Left kidney (tissue), 2 donors: ENCODE data around the gene ENKUR. TPM values are rescaled to one million over a fixed set of nuclear protein-coding genes. Genes with fewer than 3 reads are reported as not detected.
A peak's percentile ranks its signal among the peaks of the same experiment; 100 is the strongest.
"Not testable (repeated sequence)": the region's sequence is repeated elsewhere in the genome, so short reads cannot be mapped to it uniquely, and the experiment has no call there.

Experiments used
- DNase-seq: peaks from one replicate; pipeline ENCODE4 v3.0.0-alpha.2; 2013
- polyA plus RNA-seq: library from polyadenylated mRNA; unstranded; fragments of 120-200 nt; gene quantifications from one replicate; pipeline ENCODE4 v1.2.1, GENCODE V29; 2013; ENCODE audit not compliant: insufficient read length

The ENKUR gene
- polyA plus RNA-seq, 1 donor = 4.1 TPM

DNA sequence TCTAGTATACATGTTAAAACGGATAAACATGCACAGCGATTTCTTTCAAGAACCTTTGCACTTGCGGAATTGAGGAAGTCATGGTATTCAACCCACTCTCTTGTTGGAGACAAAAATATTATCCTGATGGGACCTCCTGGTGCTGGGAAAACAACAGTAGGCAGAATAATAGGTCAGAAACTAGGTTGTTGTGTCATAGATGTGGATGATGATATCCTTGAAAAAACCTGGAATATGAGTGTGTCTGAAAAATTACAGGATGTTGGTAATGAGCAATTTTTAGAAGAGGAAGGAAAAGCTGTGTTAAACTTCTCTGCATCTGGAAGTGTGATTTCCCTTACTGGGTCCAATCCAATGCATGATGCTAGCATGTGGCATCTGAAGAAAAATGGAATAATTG, 7.3 kb upstream of the ENKUR start:
- DNase-seq = no peak

DNA sequence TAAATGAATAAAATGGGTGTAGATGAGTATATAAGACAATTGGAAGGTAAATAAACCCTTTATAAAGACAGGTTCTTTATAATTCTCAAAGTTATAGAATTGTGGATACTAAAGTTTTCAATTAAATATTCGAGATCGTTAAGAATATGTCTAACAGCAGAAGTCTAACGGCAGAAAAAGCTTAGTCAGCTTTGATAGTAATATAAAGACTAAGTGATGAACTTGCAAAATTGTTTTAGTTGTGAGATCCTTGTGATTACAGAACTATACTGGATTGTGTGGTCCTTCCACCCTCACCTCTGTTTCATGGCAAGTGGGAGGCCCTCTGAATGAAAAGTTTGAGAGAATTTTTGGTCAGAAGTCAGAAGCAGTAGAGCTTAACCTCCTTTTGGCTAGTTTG, 2.7 kb upstream of the ENKUR start:
- no peak for DNase-seq

DNA sequence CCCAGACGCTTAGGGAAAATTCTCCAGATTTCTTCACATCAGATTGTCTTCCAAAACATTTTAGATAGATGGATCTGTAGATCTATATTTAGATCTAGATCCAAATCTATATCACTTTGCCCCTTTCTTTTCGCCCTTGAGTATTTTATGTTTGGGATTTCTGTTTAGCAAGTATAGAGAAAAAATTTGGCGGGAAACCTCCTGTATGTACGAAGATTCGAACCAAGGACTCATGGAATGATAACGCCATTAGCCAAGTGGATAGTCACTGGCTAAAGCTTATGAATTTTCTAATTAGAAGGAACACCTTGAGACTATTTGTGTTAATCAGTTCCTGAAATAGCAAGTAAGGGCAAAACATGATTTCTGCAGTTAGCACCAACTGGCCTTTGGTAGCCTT, 1.7 kb upstream of the ENKUR start:
- no peak for DNase-seq

- no peak for DNase-seq
These were observed 1.2 kb upstream of the ENKUR start for GRCh38 chr10:25017154-25017590.

DNA sequence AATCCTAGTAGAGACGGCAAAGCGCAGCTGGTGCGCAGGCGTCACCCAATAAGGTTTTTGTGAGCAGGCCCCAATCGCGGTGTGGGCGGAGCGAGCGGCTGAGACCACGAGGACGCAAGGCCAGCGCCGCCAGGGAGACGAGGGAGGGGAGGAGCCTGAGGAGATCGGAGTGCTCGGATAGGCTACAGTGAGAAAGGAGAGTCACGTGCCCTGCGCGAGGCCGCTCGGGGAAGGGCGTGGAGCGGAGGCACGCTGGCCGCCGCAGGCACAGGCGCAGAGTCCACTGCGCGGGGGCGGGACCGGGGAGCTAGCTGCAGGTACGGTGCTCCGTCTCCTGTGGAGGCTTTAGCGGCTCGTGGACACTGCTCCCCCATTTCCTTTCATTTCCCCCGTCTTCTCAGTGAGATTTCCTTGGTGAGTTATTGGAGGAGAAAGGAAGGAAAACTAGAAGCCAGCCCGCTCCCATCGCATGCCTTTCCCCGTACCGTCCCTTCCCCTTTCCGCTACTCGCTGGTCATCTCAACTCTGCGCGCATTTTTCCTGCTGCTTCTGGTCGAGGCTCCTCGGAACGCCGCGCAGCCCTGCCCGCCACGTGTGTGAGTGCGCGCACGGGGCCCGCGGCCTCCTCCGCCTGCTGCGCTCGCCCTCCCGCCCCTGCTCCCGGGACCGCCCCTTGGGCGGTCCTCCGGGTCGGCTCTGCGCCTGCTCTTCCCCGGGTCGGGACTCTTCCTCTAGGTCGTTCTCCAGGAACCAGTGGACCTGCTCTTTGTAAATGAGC, 607 bp upstream of the ENKUR start, which contains the start of gene THNSL1:
Gene THNSL1, plus strand, starts transcription at position 237 of the 778 bp plus-strand sequence. CDS start 6,612 bp downstream, outside the sequence.
- DNase-seq = peak; percentile 98

DNA sequence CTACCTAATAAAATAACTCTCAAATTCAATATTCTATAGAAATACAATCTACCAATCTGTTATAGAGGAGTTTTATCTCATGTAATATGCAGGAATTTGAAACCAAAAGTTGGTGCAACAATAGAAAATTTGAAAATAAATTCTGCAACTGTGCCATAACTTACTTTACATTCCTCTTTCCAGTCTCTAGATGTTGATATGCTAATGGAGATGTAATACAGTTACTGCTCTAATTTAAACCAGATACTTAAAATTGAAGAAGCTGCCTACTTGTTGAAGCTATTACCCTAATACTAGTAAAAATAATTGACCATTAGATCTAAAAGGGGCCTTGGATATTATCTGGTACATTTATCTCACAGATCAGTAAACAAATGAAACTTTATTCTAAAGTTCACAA, 1.4 kb downstream of the ENKUR start:
- DNase-seq = no peak

DNA sequence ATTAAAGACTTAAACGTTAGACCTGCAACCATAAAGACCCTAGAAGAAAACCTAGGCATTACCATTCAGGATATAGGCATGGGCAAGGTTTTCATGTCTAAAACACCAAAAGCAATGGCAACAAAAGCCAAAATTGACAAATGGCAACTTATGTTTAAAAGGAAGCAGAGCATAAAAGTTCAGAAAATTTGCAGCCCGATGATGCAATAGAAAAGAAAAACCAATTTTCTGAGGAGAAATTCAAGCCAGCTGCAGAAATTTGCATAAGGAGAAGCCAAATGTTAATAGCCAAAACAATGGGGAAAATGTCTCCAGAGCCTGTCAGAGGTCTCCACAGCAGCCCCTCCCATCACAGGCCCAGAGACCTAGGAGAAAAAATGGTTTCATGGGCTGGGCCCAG, 4.4 kb downstream of the ENKUR start:
- not testable (repeated sequence) for DNase-seq

DNA sequence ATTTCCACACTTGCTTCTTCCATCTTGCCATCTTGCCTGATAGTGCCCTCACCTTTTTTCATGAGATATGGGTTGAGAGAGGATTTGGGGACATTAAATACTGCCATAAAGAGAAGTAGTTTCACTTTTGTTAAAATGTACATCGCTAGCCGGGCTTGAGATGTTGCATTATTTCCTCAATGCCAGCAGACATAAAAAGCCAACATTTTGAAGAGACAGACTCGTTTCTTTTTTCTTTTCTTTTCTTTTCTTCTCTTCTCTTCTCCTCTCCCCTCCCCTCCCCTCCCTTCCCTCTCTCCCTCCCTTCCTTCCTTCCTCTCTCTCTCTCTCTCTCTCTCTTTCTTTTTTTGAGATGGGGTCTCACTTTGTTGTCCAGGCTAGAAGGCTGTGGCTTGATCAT, 17.9 kb downstream of the ENKUR start:
- no peak for DNase-seq

DNA sequence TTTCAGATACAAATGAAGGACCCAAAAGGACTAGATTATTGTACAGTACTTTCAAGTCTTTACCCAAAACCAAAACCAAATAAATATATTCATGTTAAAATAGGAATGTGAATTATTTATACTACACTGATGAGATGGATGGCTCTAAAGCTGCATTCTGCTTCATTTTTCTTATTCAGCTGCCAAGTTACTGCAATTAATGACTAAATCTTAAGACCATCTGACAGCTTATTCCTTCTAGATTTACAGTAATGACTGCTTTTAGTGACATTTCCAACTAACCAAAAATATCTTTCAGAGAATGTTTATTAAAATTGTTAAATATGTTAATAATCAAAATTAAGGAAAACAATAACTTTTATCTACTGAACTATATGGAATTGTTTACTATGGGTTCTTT, 20.9 kb downstream of the ENKUR start:
- DNase-seq = no peak

DNA sequence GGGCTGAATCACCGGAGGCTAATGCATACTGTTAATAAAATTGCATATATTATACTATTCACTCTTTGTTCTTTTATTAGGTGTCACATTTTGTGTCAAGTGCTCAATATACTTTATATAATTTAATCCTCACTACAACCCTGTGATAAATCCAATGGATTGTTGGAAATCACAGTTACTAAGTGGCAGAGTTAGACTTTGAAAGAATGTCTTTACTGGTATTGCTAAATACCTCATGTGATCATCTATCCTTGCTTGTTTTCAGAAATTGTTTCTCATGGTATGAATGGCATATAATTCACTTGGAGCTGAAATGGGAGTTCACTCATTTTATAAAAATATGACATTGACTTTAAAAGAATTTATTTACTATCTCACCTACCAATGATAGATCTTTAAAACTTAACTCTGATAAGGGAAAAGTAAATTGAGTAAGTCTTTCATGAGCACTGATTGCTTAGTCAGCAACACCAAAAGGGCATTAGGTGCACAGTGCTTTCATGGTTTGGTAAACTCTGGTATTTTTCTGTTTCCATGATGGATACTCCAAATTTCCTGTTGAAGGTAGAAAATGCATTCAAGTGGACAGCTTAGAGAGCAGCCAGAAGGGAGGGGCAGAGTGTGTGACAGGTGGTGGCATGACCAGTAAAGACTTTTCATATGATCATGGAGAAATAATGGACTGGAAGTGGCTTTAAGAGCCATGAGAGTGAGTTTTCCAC, 22.6 kb downstream of the ENKUR start:
- DNase-seq = no peak

- no peak for DNase-seq
These were observed 23.3 kb downstream of the ENKUR start for GRCh38 chr10:24992512-24993133.

DNA sequence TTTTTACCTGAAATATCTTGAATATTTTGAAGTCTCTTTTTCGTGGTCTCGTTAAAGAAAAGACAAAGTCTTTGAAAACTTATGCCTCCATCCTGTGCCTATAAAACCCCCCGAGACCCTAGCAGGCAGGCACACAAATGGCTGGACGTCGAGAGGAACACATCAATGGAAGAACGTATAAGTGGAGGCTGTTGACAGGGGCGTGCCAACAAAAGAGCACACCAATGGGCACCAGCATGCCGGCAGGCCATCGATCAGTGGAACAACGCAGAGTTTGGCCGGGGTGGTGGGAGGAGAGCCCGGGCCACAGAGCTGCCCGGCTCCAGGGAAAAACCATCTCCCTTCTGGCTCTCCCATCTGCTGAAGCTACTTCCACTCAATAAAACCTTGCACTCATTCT, 24.7 kb downstream of the ENKUR start:
- no peak for DNase-seq

GRCh38 chr10:24989867-24990266, 26.1 kb downstream of the ENKUR start:
- no peak for DNase-seq

GRCh38 chr10:24988831-24989640, 26.9 kb downstream of the ENKUR start:
- no peak for DNase-seq

DNA sequence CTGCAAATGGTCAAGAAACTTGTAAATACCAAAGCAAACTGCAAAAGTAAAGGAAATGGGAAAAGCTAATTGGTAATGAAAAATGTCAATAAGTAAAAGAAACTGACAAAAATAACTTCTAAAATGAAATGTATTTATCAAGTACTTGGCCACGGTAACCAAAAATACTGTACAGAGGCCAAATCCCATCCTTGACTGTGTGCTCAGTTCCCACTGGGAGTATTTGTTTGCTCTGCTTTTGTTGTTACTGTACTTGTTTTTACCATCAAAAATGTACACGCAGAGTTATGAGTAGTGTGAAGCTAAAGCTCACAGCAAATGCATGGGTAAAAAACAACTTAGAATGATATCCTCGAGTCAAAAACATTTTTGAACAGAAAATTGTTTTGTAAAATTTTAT, 31.1 kb downstream of the ENKUR start:
- no peak for DNase-seq

DNA sequence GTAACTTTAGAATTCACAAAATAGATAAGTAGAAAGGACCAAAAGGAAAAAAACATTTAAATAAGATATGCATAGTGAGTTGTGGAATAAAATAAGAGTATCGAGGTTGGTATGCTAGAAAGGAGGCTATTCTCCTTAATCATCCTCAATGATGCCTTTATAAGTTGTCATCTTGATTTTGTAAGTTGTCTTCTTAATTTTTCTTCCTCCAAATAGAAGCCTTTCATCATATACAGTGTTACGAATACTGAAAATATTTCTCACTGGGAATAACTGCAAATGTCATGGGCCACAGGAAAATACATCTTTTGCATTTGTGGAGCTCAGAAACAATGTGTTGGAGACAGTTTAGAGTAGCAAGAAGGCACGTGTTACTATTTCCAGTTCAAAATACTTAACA, 32.0 kb downstream of the ENKUR start:
- DNase-seq = no peak

DNA sequence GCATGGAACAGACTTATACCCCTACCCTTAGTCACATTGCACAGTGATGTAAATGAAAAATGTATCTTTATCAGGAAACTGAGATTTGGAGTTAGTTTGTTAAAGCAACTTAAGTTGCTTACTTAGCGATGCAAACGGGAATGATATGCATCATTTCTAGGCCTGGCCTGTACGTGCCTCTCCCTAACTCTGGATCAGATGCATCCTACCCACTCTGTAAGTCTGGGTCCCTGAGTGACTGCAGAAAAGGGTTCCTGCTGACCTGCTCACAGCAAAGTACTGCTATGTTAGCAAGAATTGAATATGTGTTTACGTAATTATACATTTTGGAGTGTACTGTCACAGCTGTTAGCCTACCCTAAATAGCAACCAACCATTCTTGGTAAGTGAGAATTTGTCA, 32.8 kb downstream of the ENKUR start:
- no peak for DNase-seq

DNA sequence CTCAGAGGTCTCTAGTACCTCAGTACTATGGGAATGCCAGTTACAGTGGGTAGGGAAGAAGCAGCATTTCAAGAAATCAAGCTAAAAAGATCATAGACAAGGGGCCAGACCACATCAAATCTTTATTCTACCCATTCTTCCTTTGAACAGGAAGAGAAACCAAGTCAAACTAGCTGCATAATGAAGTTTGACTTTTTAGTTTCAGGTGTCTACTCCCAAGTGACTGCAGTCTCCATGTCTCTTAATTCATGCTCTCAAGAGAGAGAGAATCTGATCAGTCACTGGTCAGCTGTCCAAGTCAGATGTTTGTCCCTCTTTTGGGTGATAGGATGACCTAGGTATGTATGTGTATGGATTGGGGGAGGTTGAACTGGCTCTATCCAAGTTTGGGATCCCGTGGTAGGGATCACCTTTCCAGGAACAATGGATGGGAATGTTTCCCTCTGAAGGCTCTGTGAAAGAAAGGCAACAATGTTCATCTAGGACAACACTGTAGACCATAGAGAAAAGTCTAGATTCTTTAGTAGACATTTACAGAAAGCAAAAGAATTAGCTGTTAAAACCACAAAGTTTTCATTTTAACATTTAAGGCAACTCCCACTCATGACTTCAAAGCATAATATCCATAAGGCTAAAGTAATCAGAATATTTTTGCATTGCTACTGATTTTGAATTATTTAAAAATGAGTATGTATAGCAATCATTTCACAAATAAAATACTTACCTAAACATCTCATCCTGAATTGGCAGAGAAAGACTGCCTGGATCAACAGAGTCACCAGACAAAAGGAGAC, 33.4 kb downstream of the ENKUR start:
- no peak for DNase-seq

DNA sequence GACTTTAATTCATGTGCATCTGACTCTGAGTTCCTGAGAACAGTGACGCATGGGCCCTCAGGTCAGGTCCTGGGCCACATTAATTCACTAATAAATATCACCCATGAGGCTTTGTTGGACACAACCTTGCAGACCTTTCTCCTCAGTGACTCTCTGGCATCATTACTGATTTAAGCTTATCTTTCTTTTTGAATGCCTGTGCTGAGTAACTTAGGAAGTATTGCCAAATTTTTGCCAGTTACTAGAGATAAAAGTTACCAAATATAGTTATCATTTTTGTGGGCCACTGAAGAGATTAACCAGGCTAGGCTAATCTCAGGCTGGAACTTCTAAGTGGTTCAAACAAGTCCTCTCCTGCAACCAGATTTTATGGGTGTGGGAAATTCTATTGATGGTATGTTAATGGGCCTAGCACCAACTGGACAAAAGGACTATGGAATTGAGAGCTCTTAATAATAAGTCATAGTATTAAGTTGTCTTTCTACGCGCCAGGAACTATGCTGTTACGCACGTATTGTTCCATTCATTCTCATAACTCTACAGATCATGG, 34.7 kb downstream of the ENKUR start:
- no peak for DNase-seq

- no peak for DNase-seq
These were observed 36.3 kb downstream of the ENKUR start for GRCh38 chr10:24979685-24980084.

DNA sequence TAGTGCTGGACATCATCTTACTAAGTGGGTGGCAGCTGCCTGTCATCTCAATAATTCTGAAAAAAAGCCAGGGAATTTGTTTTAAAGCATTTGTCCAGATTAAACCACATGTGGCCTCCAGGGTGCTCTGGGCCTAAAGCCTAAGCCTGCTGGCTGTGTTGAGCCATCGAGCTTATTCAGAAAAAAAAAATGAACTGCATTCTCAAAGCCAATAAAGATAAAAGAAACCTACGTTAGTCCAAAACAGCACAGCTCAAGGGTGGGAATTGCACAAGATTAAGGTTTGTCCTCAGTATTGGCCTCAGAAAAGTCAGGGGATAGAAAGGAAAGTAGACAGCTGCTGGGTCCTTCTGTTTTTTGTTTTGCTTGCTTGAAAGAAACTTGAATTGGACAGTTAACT, 41.0 kb downstream of the ENKUR start:
- DNase-seq = no peak
